ENCODE measurements around the gene GNB2.

The GNB2 gene

GRCh38 chr7:100678291-100678984 is 4.9 kb downstream of the GNB2 start:
- TF ChIP-seq, protein P1, sequence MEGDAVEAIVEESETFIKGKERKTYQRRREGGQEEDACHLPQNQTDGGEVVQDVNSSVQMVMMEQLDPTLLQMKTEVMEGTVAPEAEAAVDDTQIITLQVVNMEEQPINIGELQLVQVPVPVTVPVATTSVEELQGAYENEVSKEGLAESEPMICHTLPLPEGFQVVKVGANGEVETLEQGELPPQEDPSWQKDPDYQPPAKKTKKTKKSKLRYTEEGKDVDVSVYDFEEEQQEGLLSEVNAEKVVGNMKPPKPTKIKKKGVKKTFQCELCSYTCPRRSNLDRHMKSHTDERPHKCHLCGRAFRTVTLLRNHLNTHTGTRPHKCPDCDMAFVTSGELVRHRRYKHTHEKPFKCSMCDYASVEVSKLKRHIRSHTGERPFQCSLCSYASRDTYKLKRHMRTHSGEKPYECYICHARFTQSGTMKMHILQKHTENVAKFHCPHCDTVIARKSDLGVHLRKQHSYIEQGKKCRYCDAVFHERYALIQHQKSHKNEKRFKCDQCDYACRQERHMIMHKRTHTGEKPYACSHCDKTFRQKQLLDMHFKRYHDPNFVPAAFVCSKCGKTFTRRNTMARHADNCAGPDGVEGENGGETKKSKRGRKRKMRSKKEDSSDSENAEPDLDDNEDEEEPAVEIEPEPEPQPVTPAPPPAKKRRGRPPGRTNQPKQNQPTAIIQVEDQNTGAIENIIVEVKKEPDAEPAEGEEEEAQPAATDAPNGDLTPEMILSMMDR (IDR thresholded peaks at IDR 0.05; ENCODE audit: low read depth, low read length), result no peak
- no peak overlapping the region for H3K4me3 ChIP-seq (ENCODE audit: low read depth, low read length)
- in situ Hi-C loops (cut with HindIII; ENCODE audit: low sequenced_read_pairs), result no loop called here
- DNase-seq (ENCODE audit: low read depth, low spot score), result no peak

- in situ Hi-C loops (cut with HindIII; ENCODE audit: low sequenced_read_pairs), result no loop called here
- TF ChIP-seq, protein P1 (IDR thresholded peaks at IDR 0.05; ENCODE audit: low read depth, low read length), result no peak
- H3K4me3 ChIP-seq (ENCODE audit: low read depth, low read length), result no peak overlapping the region
Measured at GRCh38 chr7:100679129-100679926, 5.8 kb downstream of the GNB2 start.

GRCh38 chr7:100679927-100680575 is 6.5 kb downstream of the GNB2 start:
- no peak overlapping the region for H3K4me3 ChIP-seq (ENCODE audit: low read depth, low read length)
- DNase-seq (ENCODE audit: low read depth, low spot score), result no peak
- in situ Hi-C loops (cut with HindIII; ENCODE audit: low sequenced_read_pairs), result no loop called here
- TF ChIP-seq, protein P1 (IDR thresholded peaks at IDR 0.05; ENCODE audit: low read depth, low read length), result no peak

More at GRCh38 chr7:100679129-100679926, 5.8 kb downstream of the GNB2 start:
- DNase-seq (ENCODE audit: low read depth, low spot score), result no peak

- DNase-seq (ENCODE audit: low read depth, low spot score), result no peak
- H3K4me3 ChIP-seq (ENCODE audit: low read depth, low read length), result no peak overlapping the region
- in situ Hi-C loops (cut with HindIII; ENCODE audit: low sequenced_read_pairs), result no loop called here
- TF ChIP-seq, protein P1 (IDR thresholded peaks at IDR 0.05; ENCODE audit: low read depth, low read length), result no peak
Measured at GRCh38 chr7:100680576-100681271, 7.2 kb downstream of the GNB2 start.

DNA sequence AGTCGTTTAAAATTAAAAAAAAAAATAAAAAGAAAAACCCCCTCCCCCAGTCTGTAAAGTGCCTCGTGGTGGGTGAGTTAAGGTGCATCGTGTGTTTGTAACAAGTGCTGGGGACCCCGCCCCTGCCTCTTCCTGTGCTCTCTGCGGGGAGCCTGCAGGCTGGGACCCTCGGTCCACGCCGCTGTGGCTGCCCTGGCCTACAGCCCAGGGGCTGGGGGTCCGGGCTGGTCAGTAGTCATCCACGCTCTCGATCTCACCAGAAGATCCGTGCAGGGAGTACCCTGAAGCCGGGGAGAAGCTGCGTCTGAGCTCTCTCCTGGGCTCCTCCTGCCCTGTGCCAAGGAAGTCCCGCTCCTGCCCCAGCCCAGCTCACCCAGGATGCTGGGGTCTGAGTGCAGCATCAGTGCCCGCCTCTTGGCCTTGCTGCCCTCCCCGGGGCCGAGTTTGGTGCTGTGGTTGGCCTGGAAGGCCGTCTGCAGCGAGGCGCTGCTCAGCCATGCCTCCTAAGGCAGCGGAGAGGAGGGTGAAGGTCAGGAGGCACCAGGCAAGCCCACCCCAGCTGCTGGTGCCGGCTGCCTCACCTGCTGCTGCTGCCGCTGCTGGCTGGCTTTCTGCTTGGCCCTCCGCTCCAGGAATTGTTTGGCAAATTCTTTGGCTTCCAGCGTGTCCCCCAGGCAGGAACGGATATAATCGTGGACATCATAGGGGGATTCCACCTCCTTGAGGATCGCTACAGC is 8.1 kb downstream of the GNB2 start:
- TF ChIP-seq, protein P1 (IDR thresholded peaks at IDR 0.05; ENCODE audit: low read depth, low read length), result no peak
- no peak for DNase-seq (ENCODE audit: low read depth, low spot score)
- H3K4me3 ChIP-seq (ENCODE audit: low read depth, low read length), result no peak overlapping the region
- in situ Hi-C loops (cut with HindIII; ENCODE audit: low sequenced_read_pairs), result no loop called here
